SIG-M5 treated with dmso at 0.1 percent for 504 hours (cell line): Measurements from ENCODE around the gene DISP3.
"Not testable (repeated sequence)": the region's sequence is repeated elsewhere in the genome, so short reads cannot be mapped to it uniquely, and the experiment has no call there.

Experiments used
- DNase-seq: peaks from one replicate; lab custom pipeline; 2025; ENCODE audit not compliant: unreplicated experiment; lab: John Stamatoyannopoulos, UW

Gene DISP3

DNA sequence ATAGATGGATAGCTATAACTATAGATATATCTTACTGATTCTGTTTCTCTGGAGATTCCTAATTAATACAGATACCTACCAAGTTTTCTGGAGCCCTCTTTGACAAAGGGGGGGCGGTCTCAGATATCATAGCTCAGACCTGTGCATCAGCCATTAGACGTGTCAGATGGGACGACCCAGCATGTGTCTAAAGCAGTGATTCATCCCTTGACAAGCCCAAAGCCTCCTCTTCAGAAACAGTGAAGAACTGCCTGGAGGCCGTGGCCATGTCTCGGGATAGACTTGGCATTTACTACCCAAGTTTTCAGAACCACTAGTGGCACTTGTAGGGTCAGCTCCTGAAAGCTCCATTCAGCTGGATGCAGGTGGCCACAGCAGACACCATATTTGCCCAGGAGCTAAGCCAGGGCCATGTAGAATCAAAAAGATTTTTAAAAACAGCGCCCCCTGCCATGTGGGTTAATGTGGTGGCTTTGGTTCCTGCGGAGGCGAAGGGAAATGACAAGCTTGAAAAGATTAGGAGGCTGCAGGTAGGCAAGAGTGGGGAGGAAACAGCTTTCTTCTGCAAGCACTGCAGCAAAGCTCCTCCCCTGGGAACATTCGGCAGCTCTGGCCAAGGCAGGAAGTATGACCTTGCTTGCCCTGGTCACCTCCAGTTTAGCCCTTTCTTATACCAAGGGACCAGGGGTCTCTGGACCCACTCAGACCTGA, 93.1 kb downstream of the DISP3 start:
- no peak for DNase-seq

DNA sequence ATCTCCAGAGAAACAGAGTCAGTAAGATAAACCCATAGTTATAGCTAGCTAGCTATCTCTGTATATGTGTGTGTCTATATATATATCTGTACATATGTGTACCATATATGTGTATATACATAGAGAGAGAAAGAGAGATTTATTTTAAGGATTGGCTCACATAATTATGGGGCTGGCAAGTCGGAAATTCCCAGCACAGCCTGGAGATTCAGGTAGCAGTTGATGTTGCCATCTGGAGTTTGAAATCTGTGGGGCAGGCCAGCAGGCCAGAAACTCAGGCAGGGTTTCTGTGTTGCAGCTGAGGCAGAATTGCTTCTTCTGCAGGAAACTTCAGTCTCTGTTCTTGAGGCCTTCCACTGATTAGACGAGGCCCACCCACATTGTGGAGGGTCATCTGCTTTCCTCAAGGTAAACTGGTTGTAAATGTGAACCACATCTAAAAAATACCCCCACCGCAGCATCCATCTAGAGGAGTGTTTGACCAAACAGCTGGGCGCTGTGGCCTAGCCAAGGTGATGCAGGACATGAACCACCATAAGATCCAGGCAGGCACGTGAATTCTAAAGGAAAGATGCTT, 94.2 kb downstream of the DISP3 start:
- no peak for DNase-seq

DNA sequence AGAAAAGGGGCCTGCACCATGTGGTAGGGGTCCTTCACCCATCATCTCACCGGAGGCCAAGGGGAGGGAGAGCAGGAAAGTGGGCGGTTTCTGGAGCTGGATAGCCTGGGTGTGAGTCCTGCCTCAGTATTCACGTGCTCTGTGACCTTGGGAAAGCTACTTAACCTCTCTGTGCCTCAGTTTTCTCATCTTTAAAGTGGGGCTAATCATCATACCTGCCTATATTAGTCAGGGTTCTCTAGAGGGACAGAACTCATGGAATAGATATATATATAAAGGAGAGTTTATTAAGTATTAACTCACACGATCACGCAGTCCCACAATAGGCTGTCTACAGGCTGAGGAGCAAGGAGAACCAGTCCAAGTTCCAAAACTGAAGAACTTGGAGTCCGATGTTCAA, 96.6 kb downstream of the DISP3 start:
- no peak for DNase-seq

DNA sequence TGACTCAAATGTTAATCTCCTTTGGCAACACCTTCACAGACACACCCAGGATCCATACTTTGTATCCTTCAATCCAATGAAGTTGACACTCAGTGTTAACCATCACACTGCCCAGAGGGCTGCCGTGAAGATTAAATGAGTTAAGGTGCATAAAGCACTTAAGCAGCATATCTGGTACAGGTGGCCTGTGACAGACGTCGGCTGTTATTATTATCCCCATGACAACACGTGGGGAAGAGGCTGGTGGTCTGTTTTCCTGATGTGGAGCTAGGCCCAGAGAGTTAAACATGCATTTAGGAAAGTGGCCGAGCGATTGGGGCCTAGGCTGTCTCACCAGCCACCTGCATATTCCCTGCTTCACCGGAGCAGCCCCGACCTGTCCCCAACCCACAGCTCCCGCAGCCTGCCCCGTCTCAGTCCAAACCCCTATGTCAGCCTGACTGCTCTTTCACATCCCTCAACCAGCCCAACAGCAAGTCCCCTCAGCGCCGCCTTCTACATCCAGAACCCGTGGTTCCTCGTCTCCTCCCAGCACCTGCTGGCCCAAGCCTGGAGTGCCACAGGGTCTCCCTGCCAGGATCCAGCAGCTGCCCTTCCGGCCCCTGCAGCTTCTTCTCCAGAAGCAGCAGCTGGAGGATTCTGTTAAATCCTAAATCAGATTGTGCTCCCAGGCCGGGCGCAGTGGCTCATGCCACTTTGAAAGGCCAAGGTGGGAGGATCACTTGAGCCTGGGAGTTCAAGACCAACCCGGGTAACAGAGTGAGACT, 97.3 kb downstream of the DISP3 start:
- no peak for DNase-seq

DNA sequence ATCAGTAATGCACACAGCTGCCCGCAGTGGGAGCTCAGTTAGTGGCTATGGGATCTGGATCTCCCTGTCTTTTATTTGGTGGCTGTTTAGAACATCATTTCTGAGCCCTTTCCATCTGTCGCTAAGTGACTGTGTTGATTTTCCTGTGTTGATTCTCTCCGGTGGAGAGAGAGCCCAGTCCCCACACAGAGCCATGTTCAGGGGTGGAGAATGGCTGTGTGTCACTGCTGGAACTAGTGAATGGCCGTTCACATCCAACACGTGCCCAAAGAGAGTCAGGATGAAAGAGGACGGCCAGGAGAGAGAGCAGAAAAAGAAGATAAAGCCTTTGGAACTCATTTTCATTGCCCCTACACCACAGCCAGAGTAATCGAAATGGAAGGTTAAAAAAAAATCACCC, 99.0 kb downstream of the DISP3 start:
- no peak for DNase-seq

DNA sequence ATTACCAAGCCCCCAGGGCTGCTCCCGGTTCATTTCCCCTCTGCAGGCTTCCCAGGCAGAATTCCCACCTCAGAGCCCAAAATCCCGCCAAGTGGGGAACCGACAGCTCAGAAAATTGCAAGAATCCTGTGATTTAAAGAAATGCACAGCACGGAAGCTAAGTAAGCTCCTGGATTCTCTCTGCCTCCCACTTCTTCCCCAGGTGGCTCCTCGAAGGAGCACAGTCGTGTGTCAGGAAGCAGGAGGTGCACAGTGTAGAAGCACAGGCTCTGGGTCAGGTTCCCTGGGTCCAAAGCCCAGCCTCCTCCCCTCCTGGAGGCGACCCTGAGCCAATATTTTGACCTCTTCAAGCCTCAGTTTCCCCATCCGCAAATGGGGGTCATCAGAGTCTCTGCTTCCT, 100.6 kb downstream of the DISP3 start:
- no peak for DNase-seq

DNA sequence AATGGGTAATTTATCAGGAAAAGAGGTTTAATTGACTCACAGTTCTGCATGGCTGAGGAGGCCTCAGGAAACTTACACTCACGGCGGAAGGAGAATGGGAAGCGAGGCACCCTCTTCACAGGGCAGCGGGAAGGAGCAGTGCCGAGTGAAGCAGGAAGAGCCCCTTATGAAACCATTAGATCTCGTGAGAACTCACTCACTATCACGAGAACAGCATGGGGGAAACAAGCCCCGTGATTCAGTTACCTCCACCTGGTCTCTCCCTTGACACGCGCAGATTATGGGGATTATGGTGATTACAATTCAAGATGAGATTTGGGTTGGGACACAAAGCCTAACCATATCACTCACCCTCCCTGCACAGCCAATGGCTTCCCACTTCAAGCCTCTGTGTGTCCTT, 101.1 kb downstream of the DISP3 start:
- not testable (repeated sequence) for DNase-seq

DNA sequence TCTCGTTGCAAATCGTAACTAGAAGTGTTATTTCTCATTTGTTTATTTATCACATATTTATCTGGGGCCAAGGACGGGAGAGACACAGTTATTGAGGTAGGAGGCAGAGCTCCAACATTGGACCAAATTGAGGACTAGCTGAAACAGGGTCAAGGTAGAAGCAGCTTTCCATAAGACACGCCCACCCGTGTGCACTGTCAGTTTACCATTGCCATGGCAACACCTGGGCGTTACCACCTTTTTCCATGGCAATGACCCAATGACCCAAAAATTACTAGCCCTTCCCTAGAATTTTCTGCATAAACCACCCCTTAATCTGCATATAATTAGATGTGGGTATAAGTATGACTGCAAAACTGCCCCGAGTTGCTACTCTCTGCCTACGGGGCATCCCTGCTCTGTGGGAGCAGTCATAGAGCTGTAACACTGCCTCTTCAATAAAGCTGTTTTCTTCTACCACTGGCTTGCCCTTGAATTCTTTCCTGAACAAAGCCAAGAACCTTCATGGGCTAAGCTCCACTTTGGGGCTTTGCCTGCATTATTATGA, 102.6 kb downstream of the DISP3 start:
- DNase-seq: no peak

DNA sequence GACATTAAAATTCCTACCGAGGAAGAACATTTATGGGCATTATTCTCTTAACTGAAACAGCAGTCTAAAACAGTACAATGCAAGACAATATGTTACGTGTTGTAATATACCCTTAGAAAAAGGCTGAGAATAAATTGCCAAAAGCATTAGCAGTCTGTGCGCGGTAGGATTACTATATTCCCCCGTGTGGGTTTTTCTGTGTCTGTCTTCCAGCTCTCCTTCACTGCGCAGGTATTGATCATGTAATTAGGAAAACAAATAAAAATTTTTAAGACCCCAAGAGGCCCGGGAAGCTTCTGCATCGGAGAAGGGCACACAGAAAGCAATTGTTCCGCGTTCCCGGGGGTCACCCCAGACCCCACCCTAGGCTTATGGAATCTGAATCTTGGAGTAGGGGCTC, 106.4 kb downstream of the DISP3 start:
- no peak for DNase-seq
